HEK293T (cell line): ENCODE results near the gene DNASE1L2.
A peak's percentile ranks its signal among the peaks of the same experiment; 100 is the strongest.

Experiments
- CTCF ChIA-PET: fragments of 350-600 bp; formaldehyde crosslinking; extraction: SDS; loops from one replicate; lab custom pipeline; 2021; ENCODE audit warnings: antibody characterized with exemption, inconsistent platforms; lab: Yijun Ruan, JAX
- POLR2A ChIA-PET: fragments of 350-600 bp; formaldehyde crosslinking; extraction: SDS; loops from one replicate; lab custom pipeline; 2020; ENCODE audit warnings: antibody characterized with exemption, inconsistent platforms; lab: Yijun Ruan, JAX
- DNase-seq: peaks from one replicate; pipeline ENCODE4 v3.0.0; 2012; ENCODE audit warnings: mixed read lengths; ENCODE audit errors: extremely low spot score
- ARNT ChIP-seq: fragments of 450-650 bp; IDR thresholded peaks from 2 replicates; pipeline ENCODE4 v1.6.1; 2017; ENCODE audit warnings: mild to moderate bottlenecking
- BHLHE40 ChIP-seq: fragments of 450-650 bp; IDR thresholded peaks from 2 replicates; pipeline ENCODE4 v1.6.1; 2016; ENCODE audit warnings: mild to moderate bottlenecking, moderate library complexity, borderline replicate concordance
- CTBP1 ChIP-seq: fragments of 450-650 bp; IDR thresholded peaks from 2 replicates; pipeline ENCODE4 v1.6.1; 2016; ENCODE audit warnings: borderline replicate concordance
- ELF4 ChIP-seq: fragments of 450-650 bp; IDR thresholded peaks from 2 replicates; pipeline ENCODE4 v1.6.1; 2017; ENCODE audit warnings: antibody characterized with exemption
- FOXA1 ChIP-seq: fragments of 450-650 bp; IDR thresholded peaks from 2 replicates; pipeline ENCODE4 v1.6.1; 2016; ENCODE audit warnings: mild to moderate bottlenecking
- FOXK2 ChIP-seq: fragments of 450-650 bp; IDR thresholded peaks from 2 replicates; pipeline ENCODE4 v1.6.1; 2016; ENCODE audit warnings: mild to moderate bottlenecking
- FOXM1 ChIP-seq: fragments of 450-650 bp; IDR thresholded peaks from 2 replicates; pipeline ENCODE4 v1.6.1; 2017; ENCODE audit warnings: mild to moderate bottlenecking, borderline replicate concordance
- HDGF ChIP-seq: fragments of 450-650 bp; IDR thresholded peaks from 2 replicates; pipeline ENCODE4 v1.6.1; 2017; ENCODE audit warnings: antibody characterized with exemption, borderline replicate concordance
- L3MBTL2 ChIP-seq: fragments of 450-650 bp; conservative IDR thresholded peaks from 2 replicates; pipeline ENCODE4 v1.6.1; 2016; ENCODE audit warnings: mild to moderate bottlenecking
- LEF1 ChIP-seq: fragments of 450-650 bp; IDR thresholded peaks from 2 replicates; pipeline ENCODE4 v1.6.1; 2017; ENCODE audit warnings: mild to moderate bottlenecking, borderline replicate concordance
- NFRKB ChIP-seq: fragments of 450-650 bp; IDR thresholded peaks from 2 replicates; pipeline ENCODE4 v1.6.1; 2016; ENCODE audit warnings: mild to moderate bottlenecking, moderate library complexity
- PKNOX1 ChIP-seq: fragments of 450-650 bp; IDR thresholded peaks from 2 replicates; pipeline ENCODE4 v1.6.1; 2016
- SP1 ChIP-seq: fragments of 450-650 bp; IDR thresholded peaks from 2 replicates; pipeline ENCODE4 v1.6.1; 2017
- SUZ12 ChIP-seq: fragments of 450-650 bp; IDR thresholded peaks from 2 replicates; pipeline ENCODE4 v1.6.1; 2016; ENCODE audit warnings: mild to moderate bottlenecking
- TARDBP ChIP-seq: fragments of 450-650 bp; IDR thresholded peaks from 2 replicates; pipeline ENCODE4 v1.6.1; 2016
- ZNF384 ChIP-seq: fragments of 450-650 bp; IDR thresholded peaks from 2 replicates; pipeline ENCODE4 v1.6.1; 2016

Gene DNASE1L2

GRCh38 chr16:2210009-2210332, 26.3 kb upstream of the DNASE1L2 start:
- DNase-seq = no peak
- TF ChIP-seq FOXM1 = no peak
- TF ChIP-seq PKNOX1 = no peak
- no peak for TF ChIP-seq CTBP1
- no peak for TF ChIP-seq NFRKB
- no peak for TF ChIP-seq L3MBTL2
- no peak for TF ChIP-seq ZNF384
- no peak for TF ChIP-seq SP1
- no peak for TF ChIP-seq HDGF
- no peak for TF ChIP-seq BHLHE40
- TF ChIP-seq LEF1 = no peak
- TF ChIP-seq TARDBP = no peak
- TF ChIP-seq ARNT = no peak
- no peak for TF ChIP-seq SUZ12
- no peak for TF ChIP-seq FOXK2
- no peak for TF ChIP-seq FOXA1
- CTCF ChIA-PET = no interaction called here
- POLR2A ChIA-PET = interaction anchor here (1.1 to 2.0 kb wide), 2 partner anchors 12 to 55 kb away, joined by 3 to 8 read pairs; partner anchors contain the start of gene TRAF7

GRCh38 chr16:2210386-2211365, 25.6 kb upstream of the DNASE1L2 start, which contains the start of gene BRICD5:
Gene BRICD5 (minus strand): TSS chr16:2210863. CDS start chr16:2210833, 30 bp downstream.
- TF ChIP-seq ARNT (no peak), SP1 (no peak), TARDBP (no peak), CTBP1 (no peak), FOXA1 (no peak), PKNOX1 (no peak), HDGF (no peak), NFRKB (no peak), ZNF384 (no peak), LEF1 (no peak), L3MBTL2 (no peak), FOXK2 (no peak)
- POLR2A ChIA-PET = interaction anchor here (0.5 to 2.5 kb wide), 5 partner anchors 41 to 154 kb away, joined by 3 to 12 read pairs (median 3); partner anchors contain the start of genes ECI1 and TRAF7
- CTCF ChIA-PET = no interaction called here
- no peak for DNase-seq

- no peak for DNase-seq
- ChIA-PET POLR2A (interaction anchor here (1.0 to 2.5 kb wide), 4 partner anchors 39 to 59 kb away, joined by 3 to 12 read pairs (median 4); partner anchors contain the start of genes ECI1 and TRAF7), CTCF (no interaction called here)
- TF ChIP-seq ELF4 (no peak), SP1 (no peak), NFRKB (no peak), PKNOX1 (no peak), L3MBTL2 (no peak), FOXA1 (no peak), ZNF384 (no peak), HDGF (no peak), FOXK2 (no peak), SUZ12 (no peak), TARDBP (no peak), BHLHE40 (no peak), FOXM1 (no peak), ARNT (no peak)
Observed at GRCh38 chr16:2211923-2212347, 24.3 kb upstream of the DNASE1L2 start.

GRCh38 chr16:2212362-2213324, 23.6 kb upstream of the DNASE1L2 start:
- TF ChIP-seq PKNOX1 (peak; percentile 87), NFRKB (no peak), HDGF (no peak), BHLHE40 (no peak), CTBP1 (no peak), ELF4 (no peak), ZNF384 (no peak)
- CTCF ChIA-PET = no interaction called here
- no peak for DNase-seq
- POLR2A ChIA-PET = interaction anchor here (1.1 to 2.5 kb wide), 3 partner anchors 9 to 57 kb away, joined by 3 to 12 read pairs (median 4); partner anchors contain the start of genes ECI1 and TRAF7
